H9 (cell line): ENCODE results near the gene LDHAL6B. TPM values are rescaled to one million over a fixed set of nuclear protein-coding genes. Genes with fewer than 3 reads are reported as not detected.

Source experiments
- DNase-seq: peaks from one replicate; pipeline ENCODE4 v3.0.0-alpha.2; 2017
- H2AFZ ChIP-seq: one replicate; pipeline ENCODE4 v1.6.1; 2013; ENCODE audit warnings: mild to moderate bottlenecking, low read length, control low read depth, moderate library complexity
- H2AK5ac ChIP-seq: 2 replicates; pipeline ENCODE4 v1.6.1; 2013; ENCODE audit warnings: low read length, control low read depth, mixed read lengths; ENCODE audit not compliant: insufficient read length
- H2BK120ac ChIP-seq: one replicate; pipeline ENCODE4 v1.6.1; 2013; ENCODE audit warnings: low read depth, mild to moderate bottlenecking, low read length, control low read depth, inconsistent platforms; ENCODE audit not compliant: poor library complexity, severe bottlenecking
- H2BK12ac ChIP-seq: 2 replicates; pipeline ENCODE4 v1.6.1; 2013; ENCODE audit warnings: low read length, control low read depth, mixed read lengths, low read depth; ENCODE audit not compliant: insufficient read length
- H2BK15ac ChIP-seq: 2 replicates; pipeline ENCODE4 v1.6.1; 2013; ENCODE audit warnings: low read depth, low read length, control low read depth
- H2BK20ac ChIP-seq: one replicate; pipeline ENCODE4 v1.6.1; 2013; ENCODE audit warnings: low read depth, mild to moderate bottlenecking, low read length, control low read depth, inconsistent platforms; ENCODE audit not compliant: poor library complexity, severe bottlenecking
- H2BK5ac ChIP-seq: 2 replicates; pipeline ENCODE4 v1.6.1; 2013; ENCODE audit warnings: low read length, control low read depth, mixed read lengths; ENCODE audit not compliant: insufficient read length
- H3K14ac ChIP-seq: 2 replicates; pipeline ENCODE4 v1.6.1; 2013; ENCODE audit warnings: low read length, control low read depth; ENCODE audit not compliant: insufficient read depth
- H3K18ac ChIP-seq: 2 replicates; pipeline ENCODE4 v1.6.1; 2013; ENCODE audit warnings: low read depth, mild to moderate bottlenecking, mixed read lengths, low read length, control low read depth; ENCODE audit not compliant: insufficient read length
- H3K23ac ChIP-seq: 2 replicates; pipeline ENCODE4 v1.6.1; 2013; ENCODE audit warnings: low read length, control low read depth, mixed read lengths, low read depth; ENCODE audit not compliant: insufficient read length
- H3K23me2 ChIP-seq: 2 replicates; pipeline ENCODE4 v1.6.1; 2013; ENCODE audit warnings: low read depth, mild to moderate bottlenecking, mixed read lengths, low read length, control low read depth; ENCODE audit not compliant: insufficient read length, poor library complexity, severe bottlenecking
- H3K27ac ChIP-seq: 2 replicates; pipeline ENCODE4 v1.5.1; 2013; ENCODE audit warnings: low read length, control low read depth, mixed read lengths, low read depth; ENCODE audit not compliant: insufficient read length
- H3K27me3 ChIP-seq: 2 replicates; pipeline ENCODE4 v1.6.1; 2013; ENCODE audit warnings: low read length, control low read depth, inconsistent platforms; ENCODE audit not compliant: insufficient read depth
- H3K4ac ChIP-seq: 2 replicates; pipeline ENCODE4 v1.6.1; 2013; ENCODE audit warnings: low read depth, mild to moderate bottlenecking, control low read depth, inconsistent platforms, low read length, moderate library complexity
- H3K4me1 ChIP-seq: 2 replicates; pipeline ENCODE4 v1.6.1; 2013; ENCODE audit warnings: low read length, control low read depth, inconsistent platforms; ENCODE audit not compliant: insufficient read depth
- H3K4me2 ChIP-seq: 2 replicates; pipeline ENCODE4 v1.6.1; 2013; ENCODE audit warnings: low read length, control low read depth, mixed read lengths; ENCODE audit not compliant: insufficient read length, insufficient read depth
- H3K56ac ChIP-seq: 2 replicates; pipeline ENCODE4 v1.6.1; 2013; ENCODE audit warnings: low read depth, mild to moderate bottlenecking, mixed read lengths, low read length, control low read depth; ENCODE audit not compliant: insufficient read length
- H3K79me1 ChIP-seq: 2 replicates; pipeline ENCODE4 v1.6.1; 2013; ENCODE audit warnings: low read depth, mild to moderate bottlenecking, moderate library complexity, low read length, control low read depth, inconsistent platforms; ENCODE audit not compliant: insufficient read depth, poor library complexity, severe bottlenecking
- H3K79me2 ChIP-seq: 2 replicates; pipeline ENCODE4 v1.6.1; 2013; ENCODE audit warnings: low read length, control low read depth, inconsistent platforms; ENCODE audit not compliant: insufficient read depth
- H3K9ac ChIP-seq: 2 replicates; pipeline ENCODE4 v1.6.1; 2013; ENCODE audit warnings: low read length, control low read depth, mixed read lengths; ENCODE audit not compliant: insufficient read length; ENCODE audit errors: extremely low read depth
- H3K9me3 ChIP-seq: one replicate; pipeline ENCODE4 v1.6.1; 2013; ENCODE audit warnings: low read depth, low read length, inconsistent platforms; ENCODE audit not compliant: control insufficient read depth
- H3T11ph ChIP-seq: one replicate; pipeline ENCODE4 v1.6.1; 2013; ENCODE audit warnings: mild to moderate bottlenecking, low read length, control low read depth, inconsistent platforms
- H4K20me1 ChIP-seq: one replicate; pipeline ENCODE4 v1.6.1; 2013; ENCODE audit not compliant: control insufficient read depth, insufficient read length, insufficient read depth
- H4K5ac ChIP-seq: 2 replicates; pipeline ENCODE4 v1.6.1; 2013; ENCODE audit warnings: low read depth, mild to moderate bottlenecking, mixed read lengths, low read length, control low read depth; ENCODE audit not compliant: insufficient read length
- H4K8ac ChIP-seq: replicated peaks from 2 replicates; pipeline ENCODE4 v1.6.1; 2013; ENCODE audit warnings: low read length, control low read depth, mixed read lengths, low read depth; ENCODE audit not compliant: insufficient read length
- H4K91ac ChIP-seq: 2 replicates; pipeline ENCODE4 v1.6.1; 2013; ENCODE audit warnings: low read depth, mild to moderate bottlenecking, moderate library complexity, mixed read lengths, low read length, control low read depth; ENCODE audit not compliant: insufficient read length
- H3K27ac Mint-ChIP-seq, 3 experiments: 2 replicates in 2 of 3; 3 replicates in 1 of 3; pipeline ENCODE4 v1.8.0; 2020 to 2021; ENCODE audit warnings: mixed read lengths in 3 of 3, mild to moderate bottlenecking in 1 of 3, moderate library complexity in 1 of 3
- H3K27me3 Mint-ChIP-seq: 2 replicates; pipeline ENCODE4 v1.8.0; 2021; ENCODE audit warnings: low read depth, mild to moderate bottlenecking, moderate library complexity, mixed read lengths
- H3K36me3 Mint-ChIP-seq, 3 experiments: 2 replicates in 2 of 3; 3 replicates in 1 of 3; pipeline ENCODE4 v1.8.0; 2020 to 2021; ENCODE audit warnings: low read depth in 3 of 3, mixed read lengths in 3 of 3; ENCODE audit not compliant: insufficient read depth in 1 of 3
- H3K4me1 Mint-ChIP-seq, 2 experiments: 2 replicates each; pipeline ENCODE4 v1.8.0; 2020; ENCODE audit warnings: mixed read lengths in 2 of 2
- H3K4me3 Mint-ChIP-seq, 2 experiments: 2 replicates in 1 of 2; 3 replicates in 1 of 2; pipeline ENCODE4 v1.8.0; 2020 to 2021; ENCODE audit warnings: mild to moderate bottlenecking in 2 of 2, mixed read lengths in 2 of 2, moderate library complexity in 1 of 2
- H3K9me3 Mint-ChIP-seq, 2 experiments: 2 replicates in 1 of 2; 3 replicates in 1 of 2; pipeline ENCODE4 v1.8.0; 2020; ENCODE audit warnings: mild to moderate bottlenecking in 2 of 2, mixed read lengths in 2 of 2, moderate library complexity in 1 of 2
- CTCF ChIP-seq: fragments of 200-600 bp; sonication (generic); conservative IDR thresholded peaks from 3 replicates; pipeline ENCODE4 v1.8.0; 2021; ENCODE audit warnings: antibody characterized with exemption, mild to moderate bottlenecking
- WGBS: extraction: QIAGEN DNeasy Blood & Tissue Kit; methylation state at CpG from one replicate; pipeline ENCODE4 v1.1.7; 2013; ENCODE audit warnings: missing lambda C conversion rate, low lambda C conversion rate, mixed read lengths; ENCODE audit not compliant: insufficient read length; ENCODE audit errors: extremely low coverage; 5-methylcytosine and 5-hydroxymethylcytosine counted together
- total RNA-seq: library from RNA; stranded (reverse); gene quantifications from 2 replicates; pipeline ENCODE4 v1.2.1, GENCODE V29; 2021

The LDHAL6B gene
- total RNA-seq, 1 experiment from 2014 or later = not detected

- no peak overlapping the region for H3K14ac ChIP-seq
- WGBS = no CpG with 5 or more reads among the region's 2 CpGs
Measured at GRCh38 chr15:59230531-59231055, 23.9 kb downstream of the LDHAL6B start.

More at GRCh38 chr15:59230531-59231055, 23.9 kb downstream of the LDHAL6B start:
- Histone ChIP-seq H3K4me1 (0 out of 2 replicates have a peak, but pooled peaks cover 2% of the 10 kb centered on the region), H3K23me2 (no peaks in the 10 kb centered on the region), H3K4ac (no peak overlapping the region), H2BK15ac (no peak overlapping the region), H4K8ac (no peak overlapping the region), H2BK5ac (no peak overlapping the region), H3K18ac (no peak overlapping the region), H3K4me2 (no peak overlapping the region), H3K79me2 (no peaks in the 10 kb centered on the region), H3K56ac (no peak overlapping the region), H2AK5ac (no peak overlapping the region), H3K79me1 (no peaks in the 10 kb centered on the region), H4K91ac (no peak overlapping the region), H3K23ac (no peak overlapping the region), H3K27me3 (no peaks in the 10 kb centered on the region), H3K9me3 (no peaks in the 10 kb centered on the region), H3K9ac (no peak overlapping the region), H3T11ph (no peak overlapping the region), H4K20me1 (no peaks in the 10 kb centered on the region), H2BK20ac (no peak overlapping the region), H4K5ac (no peak overlapping the region), H3K27ac (no peak overlapping the region), H2BK12ac (no peak overlapping the region), H2BK120ac (no peak overlapping the region), H2AFZ (no peak overlapping the region)
- H3K27ac Mint-ChIP-seq = no peak overlapping the region
- TF ChIP-seq CTCF = no peak
- H3K36me3 Mint-ChIP-seq = peaks cover 2 to 19% (median 12%) of the 10 kb centered on the region in 3 experiments; a peak in 6 of 7 replicates
- peaks cover 0 to 4% of the 10 kb centered on the region in 2 experiments; a peak in 1 of 4 replicates for H3K4me1 Mint-ChIP-seq
- no peaks in the 10 kb centered on the region for H3K9me3 Mint-ChIP-seq
- no peaks in the 10 kb centered on the region for H3K27me3 Mint-ChIP-seq
- no peak for DNase-seq
- H3K4me3 Mint-ChIP-seq = no peak overlapping the region
